K562 (cell line): ENCODE data around the gene EEF1A2. TPM values are rescaled to one million over a fixed set of nuclear protein-coding genes. Genes with fewer than 3 reads are reported as not detected.
A peak's percentile ranks its signal among the peaks of the same experiment; 100 is the strongest.

Source experiments
- ATAC-seq: fragments of 200-7000 bp; cut with Tn5 transposase; 3 replicates; pipeline ENCODE4 v1.9.1; 2020; ENCODE audit warnings: moderate library complexity
- BruUV-seq: library from RNA; stranded (reverse); fragments of 400-500 nt; replicated peaks from 2 replicates; lab custom pipeline; 2021; lab: Mats Ljungman, UMichigan
- CTCF ChIA-PET: fragments of 300-600 bp; formaldehyde crosslinking; extraction: SDS; loops from one replicate; lab custom pipeline; 2021; ENCODE audit warnings: low intra/inter-chr PET ratio; lab: Yijun Ruan, JAX
- POLR2A ChIA-PET: fragments of 300-600, 350-650 bp; sonication (Branson Sonifier 250); formaldehyde crosslinking; extraction: SDS; loops from one replicate; lab custom pipeline; 2021; ENCODE audit warnings: antibody characterized with exemption, inconsistent platforms; lab: Yijun Ruan, JAX
- DNase-seq, 4 experiments: peaks; one replicate each; pipeline versions ENCODE4 v3.0.0 to v3.0.0-alpha.2; 2011 to 2018; ENCODE audit warnings: low spot score in 3 of 4, mixed read lengths in 3 of 4; ENCODE audit errors: extremely low read depth in 1 of 4
- FAIRE-seq: peaks from 2 replicates; lab custom pipeline; 2011; peaks lifted over from hg19 to GRCh38; lab: Jason Lieb, UNC
- H2AFZ ChIP-seq: 2 replicates; pipeline ENCODE4 v1.6.0; 2011; ENCODE audit warnings: low read depth, low read length, control low read depth, inconsistent platforms
- H3K27ac ChIP-seq: fragments of 200-600 bp; 3 replicates; pipeline ENCODE4 v1.8.0; 2011; ENCODE audit warnings: low read depth, mild to moderate bottlenecking, control low read depth, inconsistent platforms, low read length, moderate library complexity, mixed read lengths; ENCODE audit errors: extremely low read depth
- H3K27me3 ChIP-seq, 2 experiments: fragments of 300-600 bp in 1 of 2; 2 replicates in 1 of 2; 3 replicates in 1 of 2; pipeline versions ENCODE4 v1.6.0 to v1.8.0; 2011; ENCODE audit warnings: inconsistent platforms in 2 of 2, low read length in 2 of 2, mild to moderate bottlenecking in 1 of 2, mixed read lengths in 1 of 2, moderate library complexity in 1 of 2; ENCODE audit not compliant: control insufficient read depth in 2 of 2, insufficient read depth in 2 of 2
- H3K36me3 ChIP-seq: fragments of 300-600 bp; 3 replicates; pipeline ENCODE4 v1.8.0; 2011; ENCODE audit warnings: mild to moderate bottlenecking, low read length, inconsistent platforms; ENCODE audit not compliant: control insufficient read depth, insufficient read depth
- H3K4me1 ChIP-seq, 2 experiments: fragments of 200-600 bp in 1 of 2; replicated peaks in 1 of 2; 2 replicates in 1 of 2; 3 replicates in 1 of 2; pipeline versions ENCODE4 v1.5.1 to v1.8.0; 2011; ENCODE audit warnings: inconsistent platforms in 2 of 2, low read length in 2 of 2, mild to moderate bottlenecking in 1 of 2, mixed read lengths in 1 of 2, moderate library complexity in 1 of 2; ENCODE audit not compliant: control insufficient read depth in 2 of 2, insufficient read depth in 2 of 2
- H3K4me2 ChIP-seq: 2 replicates; pipeline ENCODE4 v1.6.1; 2011; ENCODE audit warnings: low read length, control low read depth, inconsistent platforms, mixed read lengths; ENCODE audit not compliant: insufficient read depth
- H3K4me3 ChIP-seq: fragments of 200-600 bp; sonication (generic), shearing (Covaris generic); 2 replicates; pipeline ENCODE4 v1.5.1; 2016; ENCODE audit warnings: control low read depth, inconsistent platforms
- H3K79me2 ChIP-seq: fragments of 200-600 bp; 3 replicates; pipeline ENCODE4 v1.8.0; 2011; ENCODE audit warnings: low read length, inconsistent platforms; ENCODE audit not compliant: control insufficient read depth, insufficient read depth
- H3K9ac ChIP-seq, 2 experiments: 2 replicates each; pipeline versions ENCODE4 v1.6.0 to v1.6.1; 2011; ENCODE audit warnings: low read depth in 2 of 2, low read length in 2 of 2, control low read depth in 1 of 2, inconsistent platforms in 1 of 2, mild to moderate bottlenecking in 1 of 2, mixed read lengths in 1 of 2; ENCODE audit not compliant: insufficient read depth in 1 of 2
- H3K9me1 ChIP-seq: one replicate; pipeline ENCODE4 v1.6.0; 2011; ENCODE audit warnings: inconsistent platforms, mild to moderate bottlenecking, low read length, moderate library complexity; ENCODE audit not compliant: control insufficient read depth, insufficient read depth
- H3K9me3 ChIP-seq: replicated peaks from 2 replicates; pipeline ENCODE4 v1.5.1; 2011; ENCODE audit warnings: low read depth, low read length, inconsistent platforms; ENCODE audit not compliant: control insufficient read depth, insufficient read depth
- H4K20me1 ChIP-seq: replicated peaks from 2 replicates; pipeline ENCODE4 v1.6.1; 2011; ENCODE audit warnings: low read length, inconsistent platforms, mixed read lengths; ENCODE audit not compliant: control insufficient read depth, insufficient read depth
- COPS2 ChIP-seq: fragments of 450-650 bp; conservative IDR thresholded peaks from 2 replicates; pipeline ENCODE4 v1.6.1; 2016; ENCODE audit warnings: mild to moderate bottlenecking, moderate library complexity
- E2F3 ChIP-seq: fragments of 250-450 bp; sonication (Bioruptor Pico); IDR thresholded peaks from 2 replicates; pipeline ENCODE4 v1.4.0; 2020; ENCODE audit warnings: mild to moderate bottlenecking
- ERF ChIP-seq: fragments of 450-650 bp; formaldehyde crosslinking; IDR thresholded peaks from 2 replicates; pipeline ENCODE4 v1.4.0; 2020; ENCODE audit warnings: mild to moderate bottlenecking, mixed read lengths
- IFI16 ChIP-seq: fragments of 250-450 bp; sonication (Bioruptor Pico); IDR thresholded peaks from 2 replicates; pipeline ENCODE4 v2.1.2; 2022; ENCODE audit warnings: mild to moderate bottlenecking, inconsistent platforms
- MCM7 ChIP-seq, 2 experiments: fragments of 450-650 bp; IDR thresholded peaks; 2 replicates each; pipeline ENCODE4 v1.6.1; 2016 to 2018
- MTF1 ChIP-seq: fragments of 250-450 bp; sonication (Bioruptor Pico); IDR thresholded peaks from 2 replicates; pipeline ENCODE4 v1.9.0; 2021; ENCODE audit warnings: moderate library complexity, mild to moderate bottlenecking, inconsistent platforms, borderline replicate concordance
- NFE2 ChIP-seq: IDR thresholded peaks from 2 replicates; pipeline ENCODE4 v1.6.1; 2014; ENCODE audit warnings: antibody characterized with exemption, low read depth
- TAF1 ChIP-seq: IDR thresholded peaks from 2 replicates; pipeline ENCODE4 v1.6.1; 2011; ENCODE audit warnings: mild to moderate bottlenecking, low read length, moderate library complexity; ENCODE audit not compliant: insufficient read depth, control insufficient read depth, severe bottlenecking; ENCODE audit errors: extremely low read depth
- TOE1 ChIP-seq, 2 experiments: fragments of 450-650 bp in 1 of 2; sonication (generic) in 1 of 2; formaldehyde crosslinking in 1 of 2; IDR thresholded peaks; 2 replicates each; pipeline versions ENCODE4 v1.7.1 to v1.8.0; 2016 to 2022; ENCODE audit warnings: borderline replicate concordance in 2 of 2, mild to moderate bottlenecking in 2 of 2, antibody characterized with exemption in 1 of 2, inconsistent platforms in 1 of 2, low read depth in 1 of 2, missing genetic modification reagents in 1 of 2, moderate library complexity in 1 of 2
- VEZF1 ChIP-seq: fragments of 200-800 bp; sonication (Bioruptor generic); IDR thresholded peaks from 2 replicates; pipeline ENCODE4 v1.6.1; 2017; ENCODE audit warnings: missing genetic modification characterization, missing compliant biosample characterization
- ZBTB33 ChIP-seq: sonication (generic); formaldehyde crosslinking; IDR thresholded peaks from 2 replicates; pipeline ENCODE4 v1.8.1; 2023; ENCODE audit warnings: mild to moderate bottlenecking, missing genetic modification reagents
- ZBTB7A ChIP-seq: IDR thresholded peaks from 2 replicates; pipeline ENCODE4 v1.6.1; 2011; ENCODE audit warnings: low read depth, mild to moderate bottlenecking, low read length, moderate library complexity, borderline replicate concordance; ENCODE audit not compliant: control insufficient read depth
- ZNF121 ChIP-seq: sonication (generic); formaldehyde crosslinking; conservative IDR thresholded peaks from 2 replicates; pipeline ENCODE4 v1.8.0; 2022; ENCODE audit warnings: missing genetic modification reagents
- ZNF586 ChIP-seq: fragments of 450-650 bp; formaldehyde crosslinking; conservative IDR thresholded peaks from 2 replicates; pipeline ENCODE4 v1.4.0; 2020; ENCODE audit warnings: mild to moderate bottlenecking, moderate library complexity
- ZSCAN29 ChIP-seq: fragments of 450-650 bp; IDR thresholded peaks from 2 replicates; pipeline ENCODE4 v1.6.1; 2017
- WGBS: fragments of 100-300 bp; shearing (Covaris generic); methylation state at CpG from one replicate; pipeline ENCODE4 v1.1.6; 2016; ENCODE audit warnings: low coverage, mixed read lengths; ENCODE audit not compliant: insufficient coverage; ENCODE audit errors: missing lambda C conversion rate; 5-methylcytosine and 5-hydroxymethylcytosine counted together
- in situ Hi-C: fragments of 300-500 bp; cut with MboI; formaldehyde crosslinking; loops from 4 replicates; pipeline ENCODE4 v1.15.0; 2018; ENCODE audit warnings: inconsistent platforms, mixed read lengths
- intact Hi-C: fragments of 100-400 bp; cut with micrococcal nuclease; formaldehyde crosslinking; loops from 2 replicates; pipeline ENCODE4 v1.14.2; 2022
- polyA plus RNA-seq, 8 experiments: library from polyadenylated mRNA; depleted of rRNA in 4 of 8; stranded (reverse) in 5 of 8; unstranded in 3 of 8; fragments of >200 nt; fragmentation: Nextera tagmentation in 2 of 8; fragmentation: Illumina TruSeq in 1 of 8; extraction: Ambion mirVana in 2 of 8; extraction: Trizol in 1 of 8; gene quantifications; 2 replicates each; pipeline versions ENCODE4 v1.2.1 to v1.2.3, GENCODE V29; 2011 to 2014; ENCODE audit warnings: inconsistent platforms in 1 of 8, missing spikeins in 1 of 8
- total RNA-seq, 7 experiments: library from RNA; depleted of rRNA in 6 of 7; stranded (reverse); fragments of >200 nt in 6 of 7; fragmentation: Illumina TruSeq in 2 of 7; extraction: Trizol in 2 of 7; gene quantifications; 2 replicates each; pipeline versions ENCODE4 v1.2.1 to v1.2.3, GENCODE V29; 2011 to 2021; ENCODE audit warnings: low replicate concordance in 1 of 7
- TF ChIP-seq, protein P1 (sequence below), 2 experiments: fragments of 450-650 bp; conservative IDR thresholded peaks; 2 replicates each; pipeline ENCODE4 v1.6.1; 2017; ENCODE audit warnings: mild to moderate bottlenecking in 2 of 2, moderate library complexity in 2 of 2

The EEF1A2 gene
- total and polyA plus RNA-seq, 9 of the 15 experiments (the other 6 are each of a cell fraction or from before 2014, with no cell fraction given): 0.04 to 29.6 (median 11.5) TPM

DNA sequence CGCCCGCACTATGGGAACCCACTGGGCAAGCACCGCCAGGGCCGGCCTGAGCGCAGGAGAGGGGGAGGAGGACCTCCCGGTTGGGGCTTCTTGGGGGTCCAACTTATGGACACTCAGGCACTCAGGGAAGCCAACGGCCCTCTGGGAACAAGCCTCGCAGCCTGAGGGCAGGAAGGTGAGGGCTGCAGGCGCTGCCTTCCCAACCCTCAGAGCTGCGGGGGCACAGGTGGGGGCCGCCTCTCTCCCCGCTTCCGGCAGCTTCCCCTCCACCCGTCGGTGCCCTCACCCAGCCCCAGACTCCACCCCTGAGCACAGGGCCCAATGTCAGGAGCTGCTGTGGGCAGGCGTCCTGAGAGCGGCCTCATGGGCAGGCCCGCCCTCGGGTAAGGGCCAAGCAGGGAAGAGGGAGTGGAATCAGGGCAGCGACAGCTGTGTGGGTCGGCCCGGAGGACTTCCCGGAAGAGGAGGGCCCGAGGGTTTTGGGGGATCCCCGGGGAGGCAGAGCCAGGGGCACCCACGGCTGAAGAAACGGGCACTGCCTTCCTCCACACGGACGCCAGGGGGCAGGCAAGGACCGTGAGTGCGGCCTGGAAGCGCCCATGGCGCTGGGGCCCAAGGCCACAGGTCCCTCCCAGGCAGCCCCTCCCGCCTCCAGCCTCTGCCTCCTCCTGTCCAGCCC, 38.8 kb upstream of the EEF1A2 start:
- Histone ChIP-seq H3K9me3 (no peaks in the 10 kb centered on the region), H3K4me1 (peaks cover 6 to 90% of the 10 kb centered on the region in 2 experiments; a peak in 4 of 5 replicates), H4K20me1 (peaks cover 3% of the 10 kb centered on the region), H3K4me3 (no peak overlapping the region), H3K27ac (no peak overlapping the region), H3K36me3 (no peaks in the 10 kb centered on the region), H3K9ac (peak overlapping the region; percentile 28 to 86; a peak in 3 of 4 replicates), H2AFZ (peak overlapping the region; percentile 92), H3K79me2 (no peaks in the 10 kb centered on the region), H3K9me1 (no peaks in the 10 kb centered on the region), H3K27me3 (peaks cover 0 to 26% of the 10 kb centered on the region in 2 experiments; a peak in 2 of 5 replicates), H3K4me2 (peak overlapping the region; percentile 53)
- ATAC-seq: peak; percentile 95
- in situ Hi-C loops (no loop called here), intact Hi-C loops (loop anchor here (2.0 to 10.0 kb wide), 4 partner anchors 117 to 500 kb away; partner anchors contain the start of genes ARFRP1, C20orf204, RTEL1 and STMN3)
- ChIA-PET CTCF (interaction anchor here (0.7 to 3.4 kb wide), 6 partner anchors 169 to 513 kb away, joined by 3 to 25 read pairs (median 4); no protein-coding TSS in a partner anchor), POLR2A (interaction anchor here (0.6 to 1.3 kb wide), 7 partner anchors 9 to 414 kb away, joined by 3 to 5 read pairs (median 3); partner anchors contain the start of gene DNAJC5)
- WGBS: 13% methylated on average over 22 of the region's 34 CpGs
- no peak for FAIRE-seq
- peak; percentile 90 to 94 (median 92) for DNase-seq
- BruUV-seq: no TSS peak
- TF ChIP-seq TOE1 (IDR thresholded peaks at IDR 0.05; ENCODE audit: borderline replicate concordance) (0 out of 2 replicates have a peak, but pooled peaks have one; percentile 27), TOE1 (CRISPR knock-in tag; IDR thresholded peaks at IDR 0.05; ENCODE audit: borderline replicate concordance, low read depth) (no peak), MCM7 (IDR thresholded peaks at IDR 0.05) (no peak), VEZF1 (CRISPR knock-in tag) (peak; percentile 94), COPS2 (no peak), MTF1 (CRISPR knock-in tag) (no peak), E2F3 (CRISPR knock-in tag) (no peak), ZBTB33 (CRISPR knock-in tag) (peak; percentile 74), TAF1 (no peak), ZSCAN29 (no peak), ZBTB7A (peak; percentile 89), IFI16 (CRISPR knock-in tag) (no peak), NFE2 (no peak), ZNF121 (no peak), ZNF586 (CRISPR knock-in tag) (no peak), ERF (CRISPR knock-in tag) (no peak)
- TF ChIP-seq, protein P1, sequence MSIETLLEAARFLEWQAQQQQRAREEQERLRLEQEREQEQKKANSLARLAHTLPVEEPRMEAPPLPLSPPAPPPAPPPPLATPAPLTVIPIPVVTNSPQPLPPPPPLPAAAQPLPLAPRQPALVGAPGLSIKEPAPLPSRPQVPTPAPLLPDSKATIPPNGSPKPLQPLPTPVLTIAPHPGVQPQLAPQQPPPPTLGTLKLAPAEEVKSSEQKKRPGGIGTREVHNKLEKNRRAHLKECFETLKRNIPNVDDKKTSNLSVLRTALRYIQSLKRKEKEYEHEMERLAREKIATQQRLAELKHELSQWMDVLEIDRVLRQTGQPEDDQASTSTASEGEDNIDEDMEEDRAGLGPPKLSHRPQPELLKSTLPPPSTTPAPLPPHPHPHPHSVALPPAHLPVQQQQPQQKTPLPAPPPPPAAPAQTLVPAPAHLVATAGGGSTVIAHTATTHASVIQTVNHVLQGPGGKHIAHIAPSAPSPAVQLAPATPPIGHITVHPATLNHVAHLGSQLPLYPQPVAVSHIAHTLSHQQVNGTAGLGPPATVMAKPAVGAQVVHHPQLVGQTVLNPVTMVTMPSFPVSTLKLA (conservative IDR thresholded peaks at IDR 0.05): 0 out of 4 replicates have a peak, but pooled peaks of 1 of the 2 experiments have one; percentile 27
